AG04449 (cell line): ENCODE results near the gene CYTH1.

ENCODE experiments used
- CTCF ChIA-PET: fragments of 350-600 bp; formaldehyde crosslinking; extraction: SDS; loops from one replicate; lab custom pipeline; 2021; ENCODE audit warnings: antibody characterized with exemption; lab: Yijun Ruan, JAX
- POLR2A ChIA-PET: fragments of 400-600, 350-600 bp; formaldehyde crosslinking; extraction: SDS; loops from one replicate; lab custom pipeline; 2020; ENCODE audit warnings: antibody characterized with exemption, inconsistent platforms; lab: Yijun Ruan, JAX
- DNase-seq: peaks from one replicate; pipeline ENCODE4 v3.0.0-alpha.2; 2010; ENCODE audit warnings: low read depth, low spot score
- H3K4me3 ChIP-seq: 2 replicates; pipeline ENCODE4 v1.5.1; 2011; ENCODE audit warnings: low read depth, mild to moderate bottlenecking, control low read depth, low read length
- TF ChIP-seq, protein P1 (sequence below): IDR thresholded peaks from one replicate; pipeline ENCODE4 v1.5.1; 2011; ENCODE audit warnings: mild to moderate bottlenecking, moderate library complexity, low read length, control low read depth, inconsistent platforms; ENCODE audit not compliant: insufficient read depth; ENCODE audit errors: missing control alignments

The CYTH1 gene

DNA sequence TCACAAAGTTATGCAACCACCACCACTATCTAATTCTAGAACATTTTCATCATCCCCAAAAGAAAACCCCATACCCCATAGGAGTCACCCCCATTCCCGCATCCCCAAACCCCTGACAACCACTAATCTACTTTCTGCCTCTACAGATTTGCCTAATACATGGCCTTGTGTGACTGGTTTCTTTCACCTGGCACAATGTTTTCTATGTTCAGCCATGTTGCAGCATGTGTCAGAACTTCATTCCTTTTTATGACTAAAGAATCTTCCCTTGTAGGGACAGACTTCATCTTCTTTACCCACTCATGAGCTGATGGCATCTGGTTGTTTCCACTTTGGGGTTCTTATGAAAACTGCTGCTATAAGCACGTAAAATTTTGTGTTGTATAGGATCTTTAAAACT lies 34.6 kb downstream of the CYTH1 start:
- CTCF ChIA-PET: interaction anchor here (0.8 to 3.2 kb wide), 9 partner anchors 8 to 251 kb away, joined by 3 to 27 read pairs (median 6); no protein-coding TSS in a partner anchor
- POLR2A ChIA-PET: no interaction called here
- H3K4me3 ChIP-seq: no peak overlapping the region
- no peak for DNase-seq
- TF ChIP-seq, protein P1, sequence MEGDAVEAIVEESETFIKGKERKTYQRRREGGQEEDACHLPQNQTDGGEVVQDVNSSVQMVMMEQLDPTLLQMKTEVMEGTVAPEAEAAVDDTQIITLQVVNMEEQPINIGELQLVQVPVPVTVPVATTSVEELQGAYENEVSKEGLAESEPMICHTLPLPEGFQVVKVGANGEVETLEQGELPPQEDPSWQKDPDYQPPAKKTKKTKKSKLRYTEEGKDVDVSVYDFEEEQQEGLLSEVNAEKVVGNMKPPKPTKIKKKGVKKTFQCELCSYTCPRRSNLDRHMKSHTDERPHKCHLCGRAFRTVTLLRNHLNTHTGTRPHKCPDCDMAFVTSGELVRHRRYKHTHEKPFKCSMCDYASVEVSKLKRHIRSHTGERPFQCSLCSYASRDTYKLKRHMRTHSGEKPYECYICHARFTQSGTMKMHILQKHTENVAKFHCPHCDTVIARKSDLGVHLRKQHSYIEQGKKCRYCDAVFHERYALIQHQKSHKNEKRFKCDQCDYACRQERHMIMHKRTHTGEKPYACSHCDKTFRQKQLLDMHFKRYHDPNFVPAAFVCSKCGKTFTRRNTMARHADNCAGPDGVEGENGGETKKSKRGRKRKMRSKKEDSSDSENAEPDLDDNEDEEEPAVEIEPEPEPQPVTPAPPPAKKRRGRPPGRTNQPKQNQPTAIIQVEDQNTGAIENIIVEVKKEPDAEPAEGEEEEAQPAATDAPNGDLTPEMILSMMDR: no peak

DNA sequence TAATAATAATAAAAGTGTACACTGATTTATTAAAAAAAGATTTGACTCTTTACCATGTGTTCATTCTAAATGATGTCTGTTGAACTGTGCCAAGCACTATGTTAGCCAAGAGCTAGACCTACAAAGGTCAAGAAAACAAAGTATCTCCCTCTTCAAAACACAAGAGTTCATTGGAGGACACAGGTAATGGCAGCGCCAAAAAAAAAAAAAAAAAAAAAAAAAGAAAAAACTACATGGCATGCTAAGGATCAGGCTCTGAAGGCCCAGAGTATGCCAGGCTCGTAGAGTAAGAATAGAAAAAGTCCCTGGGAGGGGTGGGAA lies 35.2 kb downstream of the CYTH1 start:
- POLR2A ChIA-PET: no interaction called here
- CTCF ChIA-PET: interaction anchor here (0.8 to 3.2 kb wide), 11 partner anchors 8 to 259 kb away, joined by 3 to 27 read pairs (median 6); no protein-coding TSS in a partner anchor
- H3K4me3 ChIP-seq: no peak overlapping the region
- no peak for DNase-seq
- TF ChIP-seq, protein P1: no peak

- ChIA-PET POLR2A (no interaction called here), CTCF (interaction anchor here (0.8 to 3.2 kb wide), 12 partner anchors 9 to 259 kb away, joined by 3 to 27 read pairs (median 6); no protein-coding TSS in a partner anchor)
- DNase-seq: no peak
- H3K4me3 ChIP-seq: no peak overlapping the region
- TF ChIP-seq, protein P1: no peak
Measured at GRCh38 chr17:78746263-78746948, 35.7 kb downstream of the CYTH1 start.

- no peak for DNase-seq
- POLR2A ChIA-PET: no interaction called here
- CTCF ChIA-PET: interaction anchor here (1.2 to 3.2 kb wide), 10 partner anchors 10 to 258 kb away, joined by 3 to 27 read pairs (median 6); no protein-coding TSS in a partner anchor
- no peak overlapping the region for H3K4me3 ChIP-seq
- TF ChIP-seq, protein P1: peak; percentile 42
Measured at GRCh38 chr17:78745407-78746088, 36.5 kb downstream of the CYTH1 start.

GRCh38 chr17:78742901-78743300 lies 39.2 kb downstream of the CYTH1 start:
- no peak overlapping the region for H3K4me3 ChIP-seq
- DNase-seq: no peak
- TF ChIP-seq, protein P1: no peak
- POLR2A ChIA-PET: interaction anchor here (0.5 kb wide), 1 partner anchor 237 kb away, joined by 4 read pairs; the partner anchor contains the start of gene LGALS3BP
- CTCF ChIA-PET: interaction anchor here (0.7 to 9.3 kb wide), 7 partner anchors 11 to 246 kb away, joined by 3 to 68 read pairs (median 4); no protein-coding TSS in a partner anchor
